T47D (cell line): ENCODE data around the gene ASAH2B.

Experiments
- DNase-seq, 2 experiments: peaks; one replicate each; pipeline versions ENCODE4 v3.0.0 to v3.0.0-alpha.2; 2011 to 2012; ENCODE audit warnings: low read depth in 1 of 2, low spot score in 1 of 2
- JUND ChIP-seq: IDR thresholded peaks from 2 replicates; pipeline ENCODE4 v1.6.1; 2012; ENCODE audit warnings: low read depth
- in situ Hi-C: cut with HindIII; loops from 2 replicates; pipeline ENCODE4 v1.10.0; 2016; ENCODE audit warnings: low sequenced_read_pairs, low pct_unique_long_range_greater_than_20kb

Gene ASAH2B

GRCh38 chr10:50788951-50789945 is 49.5 kb downstream of the ASAH2B start:
- in situ Hi-C loops = no loop called here
- DNase-seq = peak; percentile 50 to 66
- no peak for TF ChIP-seq JUND

DNA sequence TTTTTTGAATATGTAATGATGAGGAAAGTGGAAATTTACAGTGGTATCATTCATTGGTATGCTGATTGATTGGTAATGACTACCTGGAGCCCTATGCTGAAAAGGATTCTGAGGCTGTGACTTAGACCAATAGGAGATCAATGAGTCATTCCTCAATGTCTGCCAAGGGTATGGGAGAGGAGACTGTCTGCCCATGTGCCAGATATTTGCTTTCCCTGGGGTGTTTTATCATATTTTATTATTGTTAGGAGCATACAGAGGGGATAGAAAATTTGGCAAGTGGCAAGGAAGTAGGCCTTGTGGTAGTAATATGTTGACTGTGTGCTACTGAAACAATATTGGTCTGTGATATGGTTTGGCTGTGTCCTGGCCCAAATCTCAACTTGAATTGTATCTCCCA is 54.8 kb downstream of the ASAH2B start:
- TF ChIP-seq JUND = no peak
- DNase-seq = no peak
- in situ Hi-C loops = no loop called here

DNA sequence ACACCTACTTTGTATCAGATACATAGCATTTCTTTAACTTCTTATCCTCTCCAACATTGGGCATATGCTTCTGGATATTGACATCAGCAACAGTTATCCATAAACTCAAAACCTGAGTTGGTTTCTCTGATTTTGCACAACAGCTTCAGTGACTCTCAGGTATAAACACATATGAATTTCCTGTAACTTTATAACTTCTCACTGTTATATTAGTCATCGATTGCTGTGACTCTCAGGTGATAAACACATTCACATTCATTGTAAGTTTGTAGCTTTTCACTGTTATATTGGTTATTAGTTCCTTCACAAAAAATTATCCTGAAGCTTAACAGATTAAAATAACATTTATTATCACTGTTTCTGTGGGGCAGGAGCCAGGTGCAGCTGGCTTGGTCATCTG is 57.0 kb downstream of the ASAH2B start:
- in situ Hi-C loops = no loop called here
- TF ChIP-seq JUND = no peak
- no peak for DNase-seq

GRCh38 chr10:50798297-50798696 is 58.6 kb downstream of the ASAH2B start:
- no peak for DNase-seq
- in situ Hi-C loops = no loop called here

DNA sequence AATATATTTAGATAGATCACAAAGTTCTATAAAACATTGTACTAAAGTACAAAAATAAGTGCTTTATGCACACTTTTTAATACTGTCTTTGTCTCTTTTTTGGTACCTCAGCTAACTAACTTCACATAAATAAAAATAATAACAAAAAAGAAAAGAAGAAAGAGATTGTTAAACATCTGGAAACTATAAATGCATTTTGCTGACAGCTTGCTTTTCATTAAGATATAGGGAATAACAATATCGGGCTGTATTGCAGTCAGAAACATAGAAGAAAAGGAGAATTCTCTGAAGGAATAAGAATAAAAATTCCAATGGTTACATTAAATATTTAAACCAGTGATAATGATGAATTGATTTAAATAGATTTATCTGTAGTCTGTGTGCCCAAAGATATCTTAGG is 59.9 kb downstream of the ASAH2B start:
- no peak for DNase-seq
- no peak for TF ChIP-seq JUND
- in situ Hi-C loops = no loop called here

More at GRCh38 chr10:50798297-50798696, 58.6 kb downstream of the ASAH2B start:
- no peak for TF ChIP-seq JUND

DNA sequence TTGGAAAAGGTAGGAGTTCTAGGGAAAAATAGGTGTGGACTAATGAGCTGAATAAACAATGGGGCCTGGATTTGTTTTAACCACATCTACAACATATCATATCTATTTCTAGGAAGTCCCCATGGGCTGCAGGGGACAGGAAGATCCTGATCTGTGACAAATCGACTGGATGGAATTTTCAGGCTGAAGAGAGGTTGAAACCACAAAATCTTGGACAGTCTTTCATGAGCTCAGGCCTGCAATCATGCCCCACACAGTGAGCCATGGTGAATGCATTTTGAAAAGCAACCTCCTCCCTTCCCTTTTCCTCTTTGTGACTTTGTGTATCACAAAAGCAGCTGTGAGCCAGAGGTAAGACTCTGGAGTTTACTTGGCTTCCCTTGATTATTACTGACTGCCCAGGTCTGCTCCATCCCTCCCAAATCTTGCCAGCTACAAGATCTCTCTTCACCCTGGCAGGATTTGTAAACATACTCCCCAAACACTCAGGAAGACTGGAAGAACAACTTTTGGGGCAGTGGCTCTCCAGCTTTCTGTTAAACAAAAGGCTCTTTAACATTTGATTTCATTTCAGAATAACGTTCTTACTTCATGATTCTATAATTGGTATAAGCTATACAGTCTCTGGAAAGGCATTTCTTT is 66.4 kb downstream of the ASAH2B start:
- in situ Hi-C loops = no loop called here
- peak in 1 of 2 experiments; percentile 51 for DNase-seq
- no peak for TF ChIP-seq JUND

GRCh38 chr10:50807851-50808776 is 68.4 kb downstream of the ASAH2B start:
- in situ Hi-C loops = no loop called here
- DNase-seq = no peak
- no peak for TF ChIP-seq JUND
